ENCODE measurements around the gene MIOS.

MIOS gene

DNA sequence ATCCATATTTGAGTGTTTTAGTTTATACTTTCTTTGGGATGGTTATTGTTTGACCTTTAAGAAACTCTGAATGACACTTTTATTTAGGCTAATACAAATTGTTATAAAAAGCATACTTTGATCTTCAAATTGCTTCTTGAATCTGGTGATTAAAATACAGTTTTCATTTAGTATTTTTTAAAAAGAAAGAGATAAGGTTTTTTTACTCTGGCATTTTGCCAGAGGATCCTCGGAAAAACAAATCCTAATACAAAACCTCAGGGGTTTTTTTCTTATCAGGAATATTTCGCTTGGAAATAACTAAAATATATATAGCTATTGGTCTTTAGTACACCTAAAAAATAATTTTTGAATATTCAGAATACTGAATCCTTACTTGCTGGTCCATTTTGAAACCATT, 17.0 kb downstream of the MIOS start:
- no peak for DNase-seq (ENCODE audit: low read depth)

DNA sequence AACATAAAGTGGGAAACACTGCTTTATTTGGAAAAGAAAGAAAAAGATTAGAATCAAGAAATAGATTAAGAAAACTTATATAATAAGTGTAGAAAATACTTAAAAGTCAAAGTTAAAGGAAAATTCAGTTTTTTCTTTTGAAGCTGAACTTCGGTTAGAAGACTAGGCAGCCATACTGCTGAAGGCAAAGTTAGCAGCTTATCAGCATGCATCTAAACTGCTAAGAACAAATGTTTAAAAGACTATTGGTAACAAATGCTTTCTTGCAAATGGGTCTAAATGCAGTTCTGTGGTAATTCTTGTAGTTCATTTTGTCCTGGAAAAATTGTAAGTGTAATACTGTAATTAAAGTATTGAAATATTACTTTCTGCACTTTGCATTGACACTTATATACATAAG, 18.0 kb downstream of the MIOS start:
- no peak for DNase-seq (ENCODE audit: low read depth)

DNA sequence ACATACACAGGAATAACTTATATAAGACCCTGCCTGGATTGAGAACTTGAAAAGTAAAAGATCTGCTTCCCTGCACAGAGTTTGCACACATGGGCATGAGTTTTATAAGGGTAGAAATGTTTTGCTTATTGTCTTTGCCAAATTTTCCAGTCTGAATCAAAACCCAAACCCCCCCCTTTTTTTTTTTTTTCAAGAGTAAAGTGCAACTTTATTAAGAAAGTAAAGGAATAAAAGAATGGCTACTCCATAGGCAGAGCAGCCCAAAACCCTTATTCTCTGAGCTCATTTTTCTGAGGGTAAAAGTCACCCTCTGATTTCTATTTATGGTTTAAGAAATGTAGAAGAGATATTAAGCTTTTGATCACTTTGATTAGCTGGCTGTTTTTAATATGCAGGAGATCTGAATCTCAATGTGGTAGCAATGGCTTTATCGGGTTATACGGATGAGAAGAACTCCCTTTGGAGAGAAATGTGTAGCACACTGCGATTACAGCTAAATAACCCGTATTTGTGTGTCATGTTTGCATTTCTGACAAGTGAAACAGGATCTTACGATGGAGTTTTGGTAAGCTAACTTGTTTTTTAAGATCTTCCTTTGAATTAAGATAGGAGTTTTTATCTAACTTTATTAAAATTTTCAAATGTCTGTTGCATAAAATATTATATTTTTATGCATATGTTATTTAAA, 18.7 kb downstream of the MIOS start:
- no peak for DNase-seq (ENCODE audit: low read depth)

DNA sequence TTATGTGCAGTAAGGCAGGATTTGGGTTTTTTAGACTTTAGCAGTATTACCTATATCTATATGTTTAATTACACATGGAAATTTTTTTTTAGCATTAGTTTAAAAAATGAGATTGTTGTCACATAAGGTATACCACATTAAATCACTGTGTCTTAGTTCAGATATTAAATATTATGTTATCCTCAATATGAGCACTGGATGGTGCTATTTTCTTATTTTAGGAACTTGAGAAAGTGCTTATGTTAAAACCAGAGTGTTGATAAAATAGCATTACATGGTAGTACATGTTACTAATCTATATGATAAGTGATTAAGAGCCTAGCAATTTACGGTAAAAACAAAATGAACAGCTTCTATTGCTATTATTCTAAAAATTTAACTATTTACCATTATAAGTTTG, 28.8 kb downstream of the MIOS start:
- no peak for DNase-seq (ENCODE audit: low read depth)

DNA sequence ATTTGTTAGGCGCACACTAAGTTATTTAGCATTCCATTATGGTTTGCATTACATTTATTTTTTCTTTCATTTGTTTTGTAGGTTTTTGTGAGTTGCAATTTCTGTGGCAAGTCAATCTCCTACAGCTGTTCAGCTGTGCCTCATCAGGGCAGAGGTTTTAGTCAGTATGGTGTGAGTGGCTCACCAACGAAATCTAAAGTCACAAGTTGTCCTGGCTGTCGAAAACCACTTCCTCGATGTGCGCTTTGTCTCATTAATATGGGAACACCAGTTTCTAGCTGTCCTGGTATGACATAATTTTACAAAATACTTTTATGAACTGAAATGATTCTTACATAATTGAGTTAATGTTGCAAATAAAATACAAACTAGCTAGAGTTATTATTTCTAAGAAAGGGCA, 29.5 kb downstream of the MIOS start:
- DNase-seq (ENCODE audit: low read depth): no peak

- no peak for DNase-seq (ENCODE audit: low read depth)
Measured at GRCh38 chr7:7607010-7607409, 40.3 kb downstream of the MIOS start.

GRCh38 chr7:7609330-7609729, 42.6 kb downstream of the MIOS start:
- DNase-seq (ENCODE audit: low read depth): no peak

DNA sequence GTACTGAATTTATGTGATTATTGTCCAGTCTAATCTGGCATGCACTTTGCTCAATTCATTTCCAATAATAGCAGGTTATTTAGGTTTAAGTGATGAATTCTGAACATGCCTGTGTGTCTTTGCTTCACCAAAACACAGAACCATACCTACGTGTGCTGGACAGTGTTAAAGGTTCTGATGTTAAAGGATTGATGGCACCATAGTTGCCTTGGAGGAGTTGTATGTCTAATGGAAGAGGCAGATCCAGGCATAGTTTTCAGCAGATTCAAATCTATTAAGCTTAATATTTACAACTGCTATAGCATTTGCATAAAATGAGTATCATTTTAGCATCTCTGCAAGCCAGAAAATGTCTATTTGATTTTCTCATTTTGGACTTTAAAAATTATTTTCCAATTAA, 45.8 kb downstream of the MIOS start:
- no peak for DNase-seq (ENCODE audit: low read depth)

- no peak for DNase-seq (ENCODE audit: low read depth)
Measured at GRCh38 chr7:7613210-7613609, 46.5 kb downstream of the MIOS start.

DNA sequence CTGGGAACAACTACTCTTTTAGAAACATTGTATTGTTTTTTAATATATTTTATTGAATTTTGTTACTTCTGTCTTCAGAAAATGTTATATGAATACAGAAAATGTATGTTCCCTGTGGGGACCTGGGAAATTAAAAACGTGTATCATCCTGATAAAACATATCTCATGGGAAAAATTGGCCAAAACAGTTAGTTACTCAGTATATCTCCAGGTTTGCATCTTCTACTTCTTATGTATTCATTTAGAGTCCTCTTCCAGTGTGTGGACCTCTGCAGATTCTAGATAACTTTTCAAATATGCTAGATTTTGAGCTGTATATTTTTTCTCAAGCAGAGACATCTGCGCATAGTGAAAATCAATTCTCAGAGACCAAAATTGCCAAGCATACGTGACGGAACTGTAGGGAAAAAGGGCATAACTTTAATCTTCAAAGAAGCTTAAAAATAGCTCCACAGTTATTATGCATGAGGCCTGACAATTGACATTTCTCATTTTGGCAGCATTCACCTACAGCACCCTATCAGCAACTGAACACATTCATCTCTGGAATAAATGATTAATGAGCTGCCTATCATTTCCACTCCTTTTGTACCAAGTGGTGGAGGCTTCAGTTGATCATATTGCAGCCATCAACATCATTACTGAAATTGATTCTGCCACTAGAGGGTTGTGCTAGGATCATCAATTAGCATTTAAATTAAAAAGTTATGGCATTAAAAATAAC, 47.5 kb downstream of the MIOS start:
- no peak for DNase-seq (ENCODE audit: low read depth)

DNA sequence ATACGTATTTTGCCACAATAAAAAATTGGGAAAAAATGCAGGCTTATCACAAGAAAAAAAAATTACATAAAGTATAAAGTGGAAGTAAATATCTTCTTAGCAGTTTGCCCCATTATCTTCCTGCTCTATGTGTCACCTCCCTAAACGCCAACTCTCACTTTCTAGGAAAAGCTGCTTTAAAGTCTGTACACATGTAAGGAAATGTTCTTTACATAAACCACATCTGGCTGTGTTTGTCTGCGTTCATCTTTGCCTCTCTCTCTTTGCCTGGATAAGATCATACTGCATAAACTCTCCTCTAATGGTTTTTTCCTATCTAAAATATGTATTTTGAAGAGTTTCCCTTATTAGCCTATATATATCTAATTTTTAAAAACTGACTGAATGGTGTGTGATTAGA, 50.9 kb downstream of the MIOS start:
- DNase-seq (ENCODE audit: low read depth): no peak

DNA sequence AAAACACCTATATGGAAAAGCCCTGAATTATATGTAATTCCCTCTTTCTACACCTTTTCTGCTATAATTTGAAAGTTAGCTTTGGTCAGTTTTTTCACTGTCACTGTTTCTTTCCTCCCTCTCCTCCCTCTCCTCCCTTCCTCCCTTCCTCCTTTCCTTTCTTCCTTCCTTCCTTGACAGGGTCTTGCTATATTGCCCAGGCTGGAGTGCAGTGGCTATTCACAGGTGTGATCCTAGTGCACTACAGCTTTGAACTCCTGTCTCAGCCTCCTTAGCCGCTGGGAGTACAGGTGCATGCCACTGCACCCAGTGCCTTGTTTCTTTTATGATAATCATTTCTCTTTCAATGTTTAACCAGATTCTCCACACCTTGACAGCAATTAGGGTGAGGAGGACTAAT, 51.7 kb downstream of the MIOS start:
- DNase-seq (ENCODE audit: low read depth): no peak

DNA sequence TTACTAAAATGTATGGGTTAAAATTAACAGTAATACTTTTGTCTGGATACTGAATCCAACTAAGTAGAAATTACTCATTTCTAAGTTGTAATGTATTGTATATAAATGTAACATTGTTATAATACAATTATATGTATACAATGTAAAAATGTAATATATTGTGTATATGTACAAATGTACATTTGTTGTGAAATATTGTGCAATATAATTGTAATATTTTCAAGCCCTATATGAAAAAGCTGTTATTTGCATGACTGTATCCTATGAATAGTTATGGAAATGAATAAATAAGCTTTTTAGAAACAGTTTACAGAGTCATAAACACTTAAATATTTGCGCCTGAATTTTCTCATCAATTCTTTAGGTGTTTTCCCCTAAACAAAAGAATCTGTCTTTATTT, 53.6 kb downstream of the MIOS start:
- no peak for DNase-seq (ENCODE audit: low read depth)

GRCh38 chr7:7620644-7621210, 54.0 kb downstream of the MIOS start:
- DNase-seq (ENCODE audit: low read depth): no peak

GRCh38 chr7:7628476-7628875, 61.8 kb downstream of the MIOS start:
- no peak for DNase-seq (ENCODE audit: low read depth)

GRCh38 chr7:7630626-7631329, 64.1 kb downstream of the MIOS start:
- no peak for DNase-seq (ENCODE audit: low read depth)

DNA sequence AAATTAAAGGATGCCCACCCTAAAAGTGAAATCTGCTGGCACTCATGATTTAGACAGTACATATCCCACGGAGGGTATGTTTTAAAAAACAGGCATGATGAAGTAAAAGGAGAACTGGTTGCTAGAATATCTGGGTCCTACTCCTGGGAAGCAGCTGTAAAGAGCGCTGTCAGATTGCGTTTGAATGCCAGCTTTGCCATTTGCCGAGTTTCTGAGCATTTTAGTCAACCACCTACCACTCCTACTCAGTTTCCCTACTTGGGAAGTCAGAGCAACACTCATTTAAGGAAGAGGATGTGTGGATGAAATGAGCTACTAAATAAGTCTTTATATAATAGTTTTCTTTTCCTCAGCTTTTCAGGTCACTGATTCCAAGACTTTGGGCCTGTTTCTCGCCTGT, 72.7 kb downstream of the MIOS start:
- no peak for DNase-seq (ENCODE audit: low read depth)

- DNase-seq (ENCODE audit: low read depth): no peak
Measured at GRCh38 chr7:7639847-7640220, 73.2 kb downstream of the MIOS start.

DNA sequence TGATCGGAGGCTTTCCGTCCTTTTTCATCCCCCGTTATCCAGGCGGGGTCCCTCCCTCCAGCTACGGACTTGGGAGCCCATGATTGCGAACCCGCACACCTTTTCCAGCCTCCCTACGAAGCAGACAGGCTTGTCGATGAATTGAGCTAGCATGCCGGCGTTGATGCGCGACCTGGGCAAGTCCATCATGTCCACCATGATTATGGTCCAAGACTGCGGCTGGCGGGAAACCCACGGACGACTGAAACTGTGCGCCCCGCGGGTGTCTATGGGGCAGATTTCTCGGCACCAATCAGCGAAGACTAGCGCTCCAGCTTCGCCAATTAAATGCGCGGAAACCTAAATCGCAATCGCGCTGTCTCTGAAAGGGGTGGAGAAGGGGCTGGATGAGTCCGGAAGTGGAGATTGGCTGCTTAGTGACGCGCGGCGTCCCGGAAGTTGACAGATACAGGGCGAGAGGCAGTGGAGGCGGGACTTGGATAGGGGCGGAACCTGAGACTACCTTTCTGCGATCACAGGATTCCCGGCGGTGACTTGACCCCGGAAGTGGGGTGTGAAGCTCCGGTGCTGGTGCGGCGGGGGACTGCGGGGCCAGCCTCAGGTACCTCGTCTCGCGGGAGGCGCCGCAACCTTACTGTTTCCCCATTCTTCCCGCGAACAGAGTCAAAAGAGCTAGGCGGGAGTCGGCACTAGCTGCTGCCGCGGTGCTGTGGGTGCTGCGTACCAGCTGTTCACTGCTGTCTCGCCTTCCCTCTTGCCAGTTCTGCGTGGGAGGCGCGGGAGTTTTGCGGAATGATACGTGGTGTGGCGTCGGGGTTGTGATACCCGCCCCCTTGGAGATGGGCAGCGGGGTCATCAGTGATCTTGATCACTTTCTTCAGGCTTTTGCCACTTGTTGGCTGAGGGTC, 73.8 kb downstream of the MIOS start, which contains the start of gene UMAD1:
Gene UMAD1, plus strand, starts transcription at position 532 of the 908 bp plus-strand sequence. CDS start 32,620 bp downstream, outside the sequence.
- DNase-seq (ENCODE audit: low read depth): peak; percentile 96

GRCh38 chr7:7641129-7641663, 74.5 kb downstream of the MIOS start:
- DNase-seq (ENCODE audit: low read depth): no peak

DNA sequence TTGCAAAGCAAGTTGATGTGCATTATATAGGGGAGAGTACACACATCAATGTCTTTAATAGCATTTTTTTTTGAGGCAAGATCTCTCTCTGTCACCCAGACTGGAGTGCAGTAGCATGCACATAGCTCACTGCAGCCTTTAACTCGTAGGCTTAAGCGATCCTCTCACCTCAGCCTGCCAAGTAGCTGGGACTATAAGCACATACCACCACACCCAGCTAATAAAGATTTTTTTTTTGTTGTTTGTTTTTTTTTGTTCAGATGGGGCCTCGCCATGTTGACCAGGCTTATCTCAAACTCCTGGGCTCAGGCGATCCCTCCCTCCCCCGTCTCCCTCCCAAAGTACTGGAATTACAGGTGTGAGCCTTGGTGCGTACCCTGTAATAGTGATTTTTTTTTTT, 75.4 kb downstream of the MIOS start:
- no peak for DNase-seq (ENCODE audit: low read depth)
